8988T (cell line): ENCODE results near the gene FOLH1.
"Not testable (repeated sequence)": the region's sequence is repeated elsewhere in the genome, so short reads cannot be mapped to it uniquely, and the experiment has no call there.

Experiments
- DNase-seq: peaks from one replicate; pipeline ENCODE4 v3.0.0; 2011

The FOLH1 gene

DNA sequence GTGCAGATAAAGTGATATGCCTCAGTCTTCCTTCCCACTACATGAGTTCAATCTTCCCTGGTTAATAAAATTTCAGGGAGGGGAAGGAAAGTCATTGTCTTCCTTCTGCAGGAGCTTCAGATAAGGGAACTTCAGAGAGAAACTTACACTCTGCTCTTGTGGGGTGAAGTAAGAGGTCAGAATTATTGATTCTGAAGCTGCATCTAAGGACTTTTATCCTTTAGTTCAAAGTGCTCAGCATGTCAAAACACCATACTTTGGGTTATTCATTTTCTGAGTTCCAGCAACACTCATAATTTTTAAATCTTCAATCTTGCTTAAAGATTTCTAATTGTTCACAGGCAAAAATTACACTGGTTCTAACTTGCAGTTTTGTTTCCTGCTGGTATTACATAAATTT, 33.0 kb downstream of the FOLH1 start:
- DNase-seq, result not testable (repeated sequence)

DNA sequence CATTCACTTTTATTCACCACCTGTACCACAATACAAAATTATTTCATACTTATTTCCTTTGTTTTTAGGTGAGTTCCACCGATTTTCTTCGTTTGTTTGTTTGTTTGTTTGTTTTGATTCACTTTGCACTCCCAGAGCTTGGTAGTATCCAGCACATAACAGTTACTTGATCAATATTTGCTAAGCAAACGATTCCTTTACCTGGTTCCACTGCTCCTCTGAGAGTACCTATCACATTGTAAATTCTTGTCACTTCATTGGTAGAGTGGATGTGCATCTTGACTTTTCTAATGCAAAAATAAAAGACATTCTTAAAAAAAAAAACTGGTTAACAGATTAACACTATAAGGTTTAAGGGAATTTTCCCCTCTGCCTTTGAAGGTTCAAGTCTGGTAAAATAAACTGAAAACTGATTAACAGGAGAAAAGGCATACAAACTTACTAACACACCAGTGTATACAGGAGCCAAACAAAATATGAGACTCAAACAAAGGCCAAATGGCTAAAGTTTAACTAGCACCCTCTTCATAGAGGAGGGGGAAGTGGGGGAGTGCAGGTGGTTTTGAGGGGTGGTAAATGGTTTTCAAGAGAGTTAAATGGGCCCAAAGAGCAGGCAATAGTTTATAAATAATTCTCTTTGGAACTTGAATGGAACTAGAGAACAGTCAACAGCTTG, 33.6 kb downstream of the FOLH1 start:
- not testable (repeated sequence) for DNase-seq

- not testable (repeated sequence) for DNase-seq
Observed at GRCh38 chr11:49171613-49172012, 36.8 kb downstream of the FOLH1 start.

DNA sequence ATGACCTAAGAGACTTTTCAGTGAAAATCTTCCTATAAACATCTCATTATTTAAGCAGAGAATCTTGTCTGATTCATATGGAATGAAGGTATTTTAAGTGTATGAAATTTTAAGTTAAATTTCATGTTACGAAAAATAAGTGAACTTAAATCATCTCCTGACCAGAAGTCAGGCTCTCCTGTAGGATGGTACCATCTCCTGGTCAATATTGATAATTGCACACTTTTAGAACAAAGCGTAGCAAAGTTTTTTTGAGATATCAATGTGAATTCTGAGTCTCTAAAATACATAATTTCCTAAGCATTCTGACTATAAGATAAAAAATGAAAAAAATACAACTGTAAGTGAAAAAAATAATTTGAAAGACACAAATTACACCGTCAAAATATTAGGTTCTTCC, 38.8 kb downstream of the FOLH1 start:
- DNase-seq, result not testable (repeated sequence)

DNA sequence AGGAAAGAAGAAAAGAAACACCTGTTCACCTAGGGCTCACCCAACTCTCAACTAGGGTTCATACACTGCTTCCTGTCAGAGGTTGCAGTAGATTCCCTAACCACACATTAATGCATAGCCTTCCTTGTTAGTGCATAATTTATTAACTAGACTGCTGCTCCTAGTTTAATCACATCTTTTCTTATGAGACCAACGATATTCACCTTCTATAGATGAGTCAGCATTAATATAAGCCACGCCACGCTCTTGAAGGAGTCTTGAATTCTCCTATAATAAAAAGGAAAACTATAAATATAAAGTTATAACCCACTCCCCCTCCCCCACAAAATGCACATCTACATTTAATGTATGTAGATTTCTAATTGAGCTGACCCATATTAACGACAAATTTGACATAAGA, 39.4 kb downstream of the FOLH1 start:
- DNase-seq, result not testable (repeated sequence)

DNA sequence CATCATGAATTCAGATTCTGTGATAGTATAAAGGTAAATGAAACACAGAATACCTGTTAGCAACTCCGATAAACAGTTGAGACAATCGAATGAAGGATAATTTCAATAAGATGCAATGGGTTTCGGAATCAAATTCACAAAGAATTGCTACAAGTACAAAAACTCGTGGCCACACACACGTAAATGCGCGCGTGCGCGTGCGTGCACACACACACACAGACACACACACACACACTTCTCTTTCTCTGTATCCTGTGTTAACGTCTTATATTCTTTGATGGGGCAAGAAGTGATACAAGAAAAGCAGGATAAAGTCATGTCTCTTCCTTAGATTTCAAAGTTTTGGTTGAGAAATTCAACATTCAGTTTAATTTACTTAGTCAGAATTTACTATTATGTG, 57.2 kb downstream of the FOLH1 start:
- no peak for DNase-seq

- DNase-seq, result not testable (repeated sequence)
Observed at GRCh38 chr11:49102356-49102755, 106.0 kb downstream of the FOLH1 start.
